Measurements from ENCODE around the gene AGR3.
"Not testable (repeated sequence)": the region's sequence is repeated elsewhere in the genome, so short reads cannot be mapped to it uniquely, and the experiment has no call there.

The AGR3 gene

DNA sequence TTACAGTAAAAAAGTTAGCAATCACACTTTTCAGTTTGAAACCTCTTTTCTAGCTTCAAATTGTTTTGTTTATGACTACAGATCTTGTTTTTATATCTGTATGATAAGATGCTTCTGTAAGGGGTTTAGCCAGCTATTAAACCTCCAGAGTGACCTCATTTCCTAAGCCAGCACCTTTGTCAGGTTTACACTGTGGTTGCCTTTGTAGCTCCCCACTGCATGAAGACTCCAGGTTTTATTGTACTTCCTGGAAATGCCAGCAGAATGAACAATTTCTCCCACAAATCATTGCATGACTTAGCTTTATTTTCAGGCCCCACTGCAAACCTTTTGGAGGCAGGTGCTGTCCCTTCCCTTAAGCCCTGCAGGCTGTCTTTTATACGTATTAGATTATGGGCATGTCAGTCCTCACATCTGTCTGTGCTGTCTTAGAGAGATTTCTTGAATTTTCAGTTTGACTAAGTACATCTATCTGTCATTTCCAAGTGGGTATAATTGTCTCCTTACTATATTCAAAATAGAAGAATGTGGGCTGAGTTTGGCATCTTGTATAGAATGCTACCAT lies 8.2 kb upstream of the AGR3 start:
- no peak for DNase-seq

- no peak for DNase-seq
These were observed 7.5 kb upstream of the AGR3 start for GRCh38 chr7:16889305-16889704.

DNA sequence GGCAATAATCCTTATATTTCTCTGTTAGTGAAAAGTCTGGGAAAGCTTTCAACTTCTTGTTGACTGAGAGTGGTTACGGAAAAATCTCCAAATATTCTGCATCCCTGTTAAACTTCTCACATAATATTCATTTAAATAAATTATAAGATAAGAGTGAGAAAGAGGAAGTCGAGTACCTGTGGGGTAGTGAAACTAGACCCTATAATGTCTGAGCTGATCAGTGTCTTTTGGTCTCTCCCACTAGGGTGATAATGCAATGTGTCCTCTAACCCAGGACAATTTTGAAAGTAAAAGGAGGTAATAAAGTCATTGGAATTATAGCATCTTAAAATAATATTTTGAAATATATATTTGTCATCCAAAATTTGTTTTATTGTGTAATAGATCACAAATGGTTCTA lies 2.1 kb upstream of the AGR3 start:
- DNase-seq: no peak

DNA sequence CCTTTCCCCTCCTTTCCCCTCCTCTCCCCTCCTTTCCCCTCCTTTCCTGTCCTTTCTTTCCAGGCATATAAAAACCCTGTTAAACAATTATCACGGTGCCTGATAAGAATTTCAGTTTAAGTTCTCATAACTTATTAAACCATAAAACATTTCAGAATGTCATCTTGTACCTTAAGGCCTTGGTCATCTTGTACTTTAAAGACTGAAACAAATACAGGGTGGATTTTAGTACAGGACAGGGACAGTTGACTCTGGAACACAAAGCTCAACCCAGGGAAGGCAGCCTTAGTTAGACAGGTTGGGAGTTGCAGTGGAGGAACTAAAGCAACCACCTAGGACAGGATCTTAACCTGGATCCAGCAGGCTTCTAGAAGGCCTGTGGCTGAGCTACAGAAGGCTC lies 1.2 kb downstream of the AGR3 start:
- DNase-seq: no peak

GRCh38 chr7:16879181-16879580 lies 2.6 kb downstream of the AGR3 start:
- no peak for DNase-seq

DNA sequence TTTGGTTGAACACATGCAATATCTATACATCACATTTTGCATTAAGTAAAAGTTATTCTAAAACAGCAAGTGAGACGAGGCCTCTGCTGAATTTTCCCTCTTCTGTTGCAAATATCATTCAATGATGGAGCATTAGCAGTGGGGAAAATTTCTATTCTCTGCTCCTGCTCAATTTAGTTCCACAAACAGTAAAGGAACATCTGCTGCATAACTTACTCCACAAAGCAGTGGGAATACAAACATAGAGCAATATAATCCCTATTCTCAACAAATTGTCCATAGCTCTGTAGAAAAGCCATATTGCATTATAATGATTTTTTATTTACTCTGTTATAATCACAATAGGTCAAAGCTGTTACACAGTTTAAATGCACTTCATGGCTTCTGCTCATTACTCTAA lies 5.9 kb downstream of the AGR3 start:
- no peak for DNase-seq

DNA sequence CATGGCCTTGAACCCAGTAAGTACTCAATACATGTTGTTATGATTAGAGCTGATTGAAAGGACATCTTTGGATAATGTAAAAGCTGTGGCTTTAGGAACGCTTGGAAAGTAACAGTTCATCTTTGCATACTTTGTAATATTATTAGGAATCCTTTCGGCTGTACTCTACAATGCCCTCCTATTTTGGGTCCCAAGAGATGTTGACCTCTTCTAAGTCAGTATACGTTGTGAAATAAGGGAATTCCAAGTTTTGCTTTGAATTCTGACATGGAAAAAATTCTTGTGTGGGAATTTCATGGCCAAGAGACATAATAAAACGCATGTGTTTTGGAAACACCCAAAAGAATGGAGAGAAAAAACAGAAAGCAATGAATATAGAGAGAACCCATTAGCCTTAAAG lies 7.7 kb downstream of the AGR3 start:
- DNase-seq: no peak

- no peak for DNase-seq
These were observed 14.5 kb downstream of the AGR3 start for GRCh38 chr7:16867328-16867727.

GRCh38 chr7:16853189-16853588 lies 28.6 kb downstream of the AGR3 start:
- not testable (repeated sequence) for DNase-seq

GRCh38 chr7:16851829-16852228 lies 30.0 kb downstream of the AGR3 start:
- peak; percentile 11 for DNase-seq

GRCh38 chr7:16850614-16851466 lies 30.9 kb downstream of the AGR3 start:
- no peak for DNase-seq

GRCh38 chr7:16849296-16850148 lies 32.3 kb downstream of the AGR3 start:
- no peak for DNase-seq

DNA sequence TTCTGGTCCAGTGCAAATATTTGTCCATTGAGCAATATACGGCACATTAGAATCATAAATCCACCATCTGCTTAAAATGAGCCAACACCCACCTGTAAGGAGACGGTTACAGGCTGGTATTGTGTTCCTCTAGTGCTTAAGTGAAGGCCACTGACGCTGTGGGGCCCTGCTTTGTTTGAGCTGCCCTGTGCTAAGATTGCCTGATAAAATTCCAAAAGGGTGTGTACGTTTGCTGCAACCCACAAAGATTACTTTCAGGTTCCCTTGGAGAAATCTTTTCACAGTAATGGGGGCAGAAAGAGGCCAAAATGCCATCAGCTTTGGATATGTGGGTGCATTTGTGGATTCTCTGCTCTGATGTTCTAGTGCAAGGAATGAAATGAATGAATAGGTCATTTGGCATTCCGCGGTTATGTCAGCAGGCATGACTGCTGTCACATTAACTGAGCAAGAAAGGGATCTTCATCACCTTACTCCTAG lies 34.4 kb downstream of the AGR3 start:
- no peak for DNase-seq

GRCh38 chr7:16846601-16847165 lies 35.1 kb downstream of the AGR3 start:
- DNase-seq: no peak

DNA sequence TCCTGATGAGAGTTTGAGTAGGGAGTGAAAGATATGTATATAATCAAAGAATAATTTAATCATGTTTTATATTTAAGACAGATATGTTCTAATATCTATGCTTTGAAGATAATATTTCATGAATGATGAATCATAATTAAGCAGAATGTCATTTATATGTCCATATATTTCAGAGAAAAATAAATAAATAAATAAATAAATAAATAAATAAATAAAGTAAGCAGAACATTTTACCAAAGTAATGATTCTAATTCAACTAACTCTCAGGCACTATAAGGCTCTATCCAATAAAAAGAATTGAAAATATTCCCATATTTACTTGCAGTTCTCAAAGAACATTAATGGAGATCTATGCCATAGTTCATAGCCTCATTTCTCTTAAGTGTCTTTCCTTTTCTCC lies 36.0 kb downstream of the AGR3 start:
- no peak for DNase-seq

- no peak for DNase-seq
These were observed 40.1 kb downstream of the AGR3 start for GRCh38 chr7:16841681-16842080.

GRCh38 chr7:16840094-16840493 lies 41.7 kb downstream of the AGR3 start:
- DNase-seq: no peak

DNA sequence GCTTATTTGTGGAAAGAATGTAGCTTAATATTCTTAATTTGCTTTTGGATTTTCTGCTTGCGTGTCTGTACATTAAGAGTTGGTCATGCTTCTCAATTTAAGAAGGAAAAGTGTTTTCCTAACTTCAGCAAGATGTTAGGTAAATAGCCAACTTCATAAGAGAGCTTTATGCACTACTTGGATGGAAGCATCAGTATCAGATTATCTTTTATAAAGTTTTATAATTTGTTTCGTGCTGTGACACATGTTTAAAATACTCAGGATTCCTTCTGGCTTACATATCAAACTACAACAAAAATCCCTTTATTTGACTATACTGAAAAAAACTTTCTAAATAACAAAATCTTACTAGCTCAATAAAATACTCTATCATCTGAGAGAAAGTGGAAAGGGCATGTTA lies 42.1 kb downstream of the AGR3 start:
- DNase-seq: no peak

GRCh38 chr7:16838891-16839290 lies 42.9 kb downstream of the AGR3 start:
- DNase-seq: no peak

DNA sequence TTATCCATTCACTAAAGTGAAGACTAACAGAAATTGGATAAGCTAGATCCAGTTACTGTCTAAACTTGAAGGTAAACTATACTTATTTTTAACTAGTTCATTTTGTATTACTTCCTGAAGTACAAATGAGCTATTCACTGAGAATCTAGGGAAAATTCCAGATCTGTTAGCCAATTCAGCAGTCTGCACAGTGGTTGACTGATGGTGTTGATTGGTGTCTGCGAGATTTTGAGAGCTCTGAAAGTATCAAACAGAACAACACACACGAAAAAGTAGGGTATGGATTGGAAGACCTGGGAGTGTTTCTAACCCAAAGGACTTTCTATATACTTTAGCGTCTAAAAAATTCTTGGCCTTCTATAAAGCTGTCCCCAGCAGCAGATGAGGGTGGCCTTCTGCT lies 43.4 kb downstream of the AGR3 start:
- DNase-seq: no peak

- DNase-seq: no peak
These were observed 45.3 kb downstream of the AGR3 start for GRCh38 chr7:16836481-16836880.

GRCh38 chr7:16833373-16833772 lies 48.4 kb downstream of the AGR3 start:
- DNase-seq: no peak

DNA sequence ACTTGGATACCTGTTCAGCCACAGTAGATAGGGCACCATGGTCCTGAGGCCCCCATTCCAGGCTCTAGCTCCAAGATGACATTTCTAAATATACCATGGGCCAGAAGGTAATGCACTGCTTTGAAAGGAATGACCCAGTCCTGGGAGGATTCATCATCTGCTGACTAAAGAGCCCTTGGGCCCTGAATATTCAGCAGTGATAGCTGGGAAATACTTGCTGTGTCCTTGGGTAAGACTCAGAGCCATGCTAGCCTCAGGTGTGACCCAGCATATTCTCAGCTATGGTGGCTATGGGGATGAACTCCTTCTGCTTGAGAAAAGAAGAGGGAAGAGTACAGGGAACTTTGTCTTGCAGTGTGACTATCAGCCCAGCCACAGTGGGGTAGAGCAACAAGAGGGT lies 55.7 kb downstream of the AGR3 start:
- no peak for DNase-seq
